HG02798 (cell line): ENCODE measurements around the gene KLK10.
"Not testable (repeated sequence)": the region's sequence is repeated elsewhere in the genome, so short reads cannot be mapped to it uniquely, and the experiment has no call there.

Experiments used
- ATAC-seq: cut with Tn5 transposase; IDR thresholded peaks from one replicate; pipeline ENCODE4 v1.9.1; 2021; ENCODE audit warnings: mild to moderate bottlenecking; ENCODE audit not compliant: unreplicated experiment, poor library complexity

Gene KLK10

GRCh38 chr19:50972795-50973376 is 46.6 kb downstream of the KLK10 start:
- no peak for ATAC-seq

GRCh38 chr19:50969810-50970209 is 49.7 kb downstream of the KLK10 start:
- not testable (repeated sequence) for ATAC-seq

GRCh38 chr19:50969413-50969760 is 50.1 kb downstream of the KLK10 start, which contains the start of gene KLK6:
TSS of gene KLK6 (minus strand) at chr19:50969591. CDS start at chr19:50968104, 1,487 bp downstream.
- ATAC-seq = no peak

- no peak for ATAC-seq
Measured at GRCh38 chr19:50968716-50969412, 50.6 kb downstream of the KLK10 start.

DNA sequence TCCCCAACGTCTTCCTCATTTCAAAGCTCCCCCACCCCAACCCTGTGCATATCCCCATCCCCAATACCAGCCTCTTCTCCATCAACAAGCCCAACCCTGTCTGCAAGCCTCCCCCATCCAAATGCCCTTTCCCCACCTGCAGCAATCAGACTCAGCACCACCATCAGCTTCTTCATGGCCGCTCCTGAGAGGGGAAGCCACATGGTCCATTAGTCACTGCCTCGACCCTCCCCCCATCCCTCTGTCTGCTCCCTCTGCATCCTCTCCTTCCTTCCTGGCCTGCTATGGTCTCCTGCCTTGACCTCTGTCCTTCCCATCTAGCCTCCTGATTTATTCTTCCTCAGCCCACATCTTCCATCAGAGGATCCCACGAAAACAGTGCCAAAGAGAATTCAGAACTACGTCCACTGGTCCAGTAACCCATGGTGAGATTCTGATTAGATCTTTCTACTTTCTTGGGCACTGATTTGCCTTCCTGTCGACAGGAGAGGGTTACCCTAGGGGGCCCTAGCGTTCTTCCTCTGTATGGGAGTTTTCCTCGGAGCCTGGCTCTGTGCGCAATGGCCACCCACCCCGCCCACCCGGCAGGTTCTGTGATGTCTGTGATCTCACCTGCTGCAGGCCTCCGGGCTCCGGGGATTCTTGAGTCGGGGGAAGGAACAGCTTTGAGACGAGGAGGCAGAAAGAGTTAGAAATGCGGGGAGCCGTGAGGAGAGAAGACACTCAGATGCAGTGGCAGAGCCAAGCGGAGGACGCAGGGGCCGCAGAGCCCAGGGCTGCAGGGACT is 51.4 kb downstream of the KLK10 start:
- no peak for ATAC-seq

DNA sequence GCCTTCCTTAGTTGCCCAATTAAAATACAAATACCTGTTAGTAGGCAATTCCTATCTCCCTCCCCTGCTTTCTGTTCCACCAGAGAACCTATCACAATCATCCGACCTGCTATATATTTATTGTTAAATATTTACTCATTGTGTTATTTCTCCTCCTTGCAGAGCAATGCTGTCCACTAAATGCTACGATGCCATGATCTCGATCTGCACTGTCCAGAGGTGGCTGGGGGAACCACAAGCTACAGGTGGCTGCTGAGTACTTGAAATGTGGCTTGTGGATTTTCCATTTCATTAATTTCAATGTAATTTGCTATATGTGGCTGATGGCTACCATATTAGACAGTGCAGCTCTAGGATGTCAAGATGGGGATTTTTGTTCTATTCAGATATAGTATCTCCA is 55.2 kb downstream of the KLK10 start:
- no peak for ATAC-seq

DNA sequence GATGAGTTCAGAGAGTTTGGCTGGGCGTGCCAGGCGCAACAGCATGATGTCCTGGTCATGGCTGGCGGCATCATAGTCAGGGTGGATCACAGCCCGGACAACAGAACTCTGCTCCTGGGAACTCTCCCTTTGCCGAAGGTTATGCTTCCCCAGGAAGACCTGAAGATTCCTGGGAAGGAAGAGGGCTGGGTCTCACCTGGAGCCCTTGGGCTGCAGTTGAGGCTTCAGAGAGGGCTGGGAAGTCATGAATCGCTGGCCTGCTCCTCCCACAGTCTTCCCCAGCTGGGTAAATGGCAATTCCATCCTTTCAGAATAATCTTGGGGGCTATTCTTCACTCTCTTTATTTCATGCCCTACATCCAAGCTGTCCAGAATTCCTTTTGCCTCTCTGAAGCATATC is 56.1 kb downstream of the KLK10 start:
- ATAC-seq = no peak
